DMS153 treated with DMSO at 0.1 percent for 48 hours (cell line): ENCODE results near the gene INHBC.

Experiments used
- DNase-seq: peaks from one replicate; lab custom pipeline; 2025; ENCODE audit not compliant: unreplicated experiment; lab: John Stamatoyannopoulos, UW

The INHBC gene

GRCh38 chr12:57467212-57467874, 32.8 kb downstream of the INHBC start:
- no peak for DNase-seq

- no peak for DNase-seq
Observed at GRCh38 chr12:57467915-57468314, 33.3 kb downstream of the INHBC start.

- DNase-seq, result no peak
Observed at GRCh38 chr12:57469296-57470164, 34.9 kb downstream of the INHBC start.

- no peak for DNase-seq
Observed at GRCh38 chr12:57470286-57470969, 35.8 kb downstream of the INHBC start.

- DNase-seq, result no peak
Observed at GRCh38 chr12:57470970-57471656, 36.5 kb downstream of the INHBC start.

GRCh38 chr12:57471661-57472060, 37.1 kb downstream of the INHBC start:
- no peak for DNase-seq

GRCh38 chr12:57472391-57472790, 37.8 kb downstream of the INHBC start:
- no peak for DNase-seq

GRCh38 chr12:57473392-57473791, 38.8 kb downstream of the INHBC start:
- no peak for DNase-seq

- no peak for DNase-seq
Observed at GRCh38 chr12:57473886-57474285, 39.3 kb downstream of the INHBC start.

- no peak for DNase-seq
Observed at GRCh38 chr12:57474430-57474829, 39.8 kb downstream of the INHBC start.

- no peak for DNase-seq
Observed at GRCh38 chr12:57474862-57475261, 40.3 kb downstream of the INHBC start.

- DNase-seq, result no peak
Observed at GRCh38 chr12:57475271-57476161, 40.9 kb downstream of the INHBC start.

GRCh38 chr12:57476162-57476992, 41.8 kb downstream of the INHBC start:
- DNase-seq, result no peak

GRCh38 chr12:57476993-57477709, 42.6 kb downstream of the INHBC start:
- DNase-seq, result no peak

- no peak for DNase-seq
Observed at GRCh38 chr12:57477710-57478681, 43.4 kb downstream of the INHBC start.

- no peak for DNase-seq
Observed at GRCh38 chr12:57479043-57479375, 44.4 kb downstream of the INHBC start.

GRCh38 chr12:57479376-57480115, 45.0 kb downstream of the INHBC start, which contains the start of gene ARHGAP9:
Gene ARHGAP9 (minus strand): TSS chr12:57479866. CDS start chr12:57479406, 460 bp downstream.
- DNase-seq, result no peak
